Subcutaneous abdominal adipose tissue (tissue), 5 donors: ENCODE measurements around the gene KLHDC10.
A peak's percentile ranks its signal among the peaks of the same experiment; 100 is the strongest.

Experiments
- H3K27ac ChIP-seq: one replicate; pipeline ENCODE4 v1.7.0; 2013; ENCODE audit warnings: low read depth, mild to moderate bottlenecking, inconsistent platforms, low read length, moderate library complexity
- H3K27me3 ChIP-seq, 5 donors: one replicate each; pipeline ENCODE4 v1.7.0; 2013; ENCODE audit warnings: low read length in 5 of 5, inconsistent platforms in 1 of 5; ENCODE audit not compliant: control insufficient read depth in 5 of 5, insufficient read depth in 4 of 5
- H3K36me3 ChIP-seq, 5 donors: one replicate each; pipeline ENCODE4 v1.7.0; 2013; ENCODE audit warnings: low read length in 5 of 5; ENCODE audit not compliant: control insufficient read depth in 5 of 5, insufficient read depth in 5 of 5
- H3K4me1 ChIP-seq, 5 donors: one replicate each; pipeline ENCODE4 v1.7.0; 2013; ENCODE audit warnings: low read length in 5 of 5, mild to moderate bottlenecking in 3 of 5, moderate library complexity in 1 of 5; ENCODE audit not compliant: control insufficient read depth in 5 of 5, insufficient read depth in 5 of 5
- H3K4me3 ChIP-seq, 5 donors: one replicate each; pipeline ENCODE4 v1.7.0; 2013; ENCODE audit warnings: low read length in 5 of 5, low read depth in 1 of 5
- H3K9ac ChIP-seq, 5 donors: one replicate each; pipeline ENCODE4 v1.7.0; 2013; ENCODE audit warnings: low read length in 5 of 5, mild to moderate bottlenecking in 4 of 5, moderate library complexity in 3 of 5
- H3K9me3 ChIP-seq, 5 donors: one replicate each; pipeline ENCODE4 v1.7.0; 2013; ENCODE audit warnings: low read length in 5 of 5; ENCODE audit not compliant: control insufficient read depth in 5 of 5
- donor health status: healthy.
- donor health status: healthy.
- donor health status: healthy.
- donor health status: healthy.
- donor health status: healthy.

Gene KLHDC10

GRCh38 chr7:130129011-130129411 lies 58.7 kb downstream of the KLHDC10 start:
- H3K4me3 ChIP-seq, result no peak overlapping the region
- peaks cover 0 to 19% (median 11%) of the 10 kb centered on the region in 5 donors for H3K4me1 ChIP-seq
- H3K9ac ChIP-seq, result peak overlapping the region in 1 of 5 donors; percentile 29
- no peak overlapping the region for H3K27ac ChIP-seq
- peaks cover 21 to 75% (median 60%) of the 10 kb centered on the region in 5 donors for H3K36me3 ChIP-seq
- H3K9me3 ChIP-seq, result no peaks in the 10 kb centered on the region
- H3K27me3 ChIP-seq, result no peaks in the 10 kb centered on the region

GRCh38 chr7:130131191-130131834 lies 61.0 kb downstream of the KLHDC10 start:
- no peak overlapping the region for H3K9ac ChIP-seq
- peaks cover 0 to 19% (median 11%) of the 10 kb centered on the region in 5 donors for H3K4me1 ChIP-seq
- H3K27me3 ChIP-seq, result no peaks in the 10 kb centered on the region
- peaks cover 14 to 76% (median 61%) of the 10 kb centered on the region in 5 donors for H3K36me3 ChIP-seq
- H3K27ac ChIP-seq, result no peak overlapping the region
- no peaks in the 10 kb centered on the region for H3K9me3 ChIP-seq
- no peak overlapping the region for H3K4me3 ChIP-seq

- Histone ChIP-seq H3K9me3 (no peaks in the 10 kb centered on the region), H3K9ac (no peak overlapping the region), H3K4me3 (no peak overlapping the region), H3K36me3 (peaks cover 18 to 76% (median 59%) of the 10 kb centered on the region in 5 donors), H3K27ac (no peak overlapping the region), H3K27me3 (no peaks in the 10 kb centered on the region), H3K4me1 (peaks cover 0 to 19% (median 11%) of the 10 kb centered on the region in 5 donors)
Observed at GRCh38 chr7:130131964-130132875, 61.9 kb downstream of the KLHDC10 start.

DNA sequence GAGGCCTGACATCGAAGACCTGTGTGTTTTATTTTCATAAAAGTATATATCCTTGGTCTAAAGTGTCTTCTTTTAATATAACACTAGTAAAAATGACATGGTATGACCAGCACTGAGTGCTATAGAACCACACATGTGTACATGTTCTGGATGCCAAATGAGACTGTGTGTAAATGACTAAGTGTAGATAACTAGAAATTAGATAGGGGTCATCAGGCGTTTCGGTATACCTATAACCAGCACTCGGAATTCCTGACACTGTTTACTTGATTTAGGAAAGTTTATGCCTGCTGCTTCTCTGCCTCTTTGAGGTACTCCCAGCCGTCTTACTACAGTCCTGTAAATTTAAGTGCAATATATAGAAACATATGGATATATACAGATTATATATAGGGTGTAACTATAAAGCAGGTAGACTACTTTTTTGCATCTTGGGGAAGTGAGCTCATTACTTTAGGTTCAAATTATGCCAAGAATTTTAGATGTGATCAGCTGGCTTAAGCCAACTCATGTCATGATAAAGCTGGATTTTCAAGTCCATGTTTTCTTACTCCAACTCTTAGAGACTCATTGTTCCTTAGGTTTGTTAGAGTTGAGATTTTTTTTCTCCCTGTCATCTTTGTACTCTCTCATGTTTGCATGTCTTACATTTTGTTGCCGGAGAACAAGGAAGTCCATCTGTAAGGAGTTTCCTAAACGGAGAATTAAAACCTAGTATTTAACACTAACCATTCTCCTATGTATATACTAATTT lies 62.9 kb downstream of the KLHDC10 start:
- no peak overlapping the region for H3K27ac ChIP-seq
- H3K9me3 ChIP-seq, result no peaks in the 10 kb centered on the region
- H3K27me3 ChIP-seq, result no peaks in the 10 kb centered on the region
- H3K36me3 ChIP-seq, result peaks cover 18 to 77% (median 59%) of the 10 kb centered on the region in 5 donors
- H3K4me1 ChIP-seq, result peaks cover 0 to 9% (median 4%) of the 10 kb centered on the region in 5 donors
- H3K4me3 ChIP-seq, result no peak overlapping the region
- no peak overlapping the region for H3K9ac ChIP-seq

- Histone ChIP-seq H3K9me3 (no peaks in the 10 kb centered on the region), H3K4me3 (no peak overlapping the region), H3K9ac (no peak overlapping the region), H3K27me3 (no peaks in the 10 kb centered on the region), H3K4me1 (peaks cover 0 to 3% (median 1%) of the 10 kb centered on the region in 5 donors), H3K27ac (no peak overlapping the region), H3K36me3 (peaks cover 18 to 76% (median 59%) of the 10 kb centered on the region in 5 donors)
Observed at GRCh38 chr7:130134106-130134636, 63.8 kb downstream of the KLHDC10 start.

GRCh38 chr7:130134726-130135125 lies 64.4 kb downstream of the KLHDC10 start:
- Histone ChIP-seq H3K27ac (no peak overlapping the region), H3K36me3 (peaks cover 18 to 74% (median 58%) of the 10 kb centered on the region in 5 donors), H3K27me3 (no peaks in the 10 kb centered on the region), H3K4me3 (no peak overlapping the region), H3K9me3 (no peaks in the 10 kb centered on the region), H3K9ac (no peak overlapping the region), H3K4me1 (peaks cover 0 to under 1% (median 0%) of the 10 kb centered on the region in 5 donors)

DNA sequence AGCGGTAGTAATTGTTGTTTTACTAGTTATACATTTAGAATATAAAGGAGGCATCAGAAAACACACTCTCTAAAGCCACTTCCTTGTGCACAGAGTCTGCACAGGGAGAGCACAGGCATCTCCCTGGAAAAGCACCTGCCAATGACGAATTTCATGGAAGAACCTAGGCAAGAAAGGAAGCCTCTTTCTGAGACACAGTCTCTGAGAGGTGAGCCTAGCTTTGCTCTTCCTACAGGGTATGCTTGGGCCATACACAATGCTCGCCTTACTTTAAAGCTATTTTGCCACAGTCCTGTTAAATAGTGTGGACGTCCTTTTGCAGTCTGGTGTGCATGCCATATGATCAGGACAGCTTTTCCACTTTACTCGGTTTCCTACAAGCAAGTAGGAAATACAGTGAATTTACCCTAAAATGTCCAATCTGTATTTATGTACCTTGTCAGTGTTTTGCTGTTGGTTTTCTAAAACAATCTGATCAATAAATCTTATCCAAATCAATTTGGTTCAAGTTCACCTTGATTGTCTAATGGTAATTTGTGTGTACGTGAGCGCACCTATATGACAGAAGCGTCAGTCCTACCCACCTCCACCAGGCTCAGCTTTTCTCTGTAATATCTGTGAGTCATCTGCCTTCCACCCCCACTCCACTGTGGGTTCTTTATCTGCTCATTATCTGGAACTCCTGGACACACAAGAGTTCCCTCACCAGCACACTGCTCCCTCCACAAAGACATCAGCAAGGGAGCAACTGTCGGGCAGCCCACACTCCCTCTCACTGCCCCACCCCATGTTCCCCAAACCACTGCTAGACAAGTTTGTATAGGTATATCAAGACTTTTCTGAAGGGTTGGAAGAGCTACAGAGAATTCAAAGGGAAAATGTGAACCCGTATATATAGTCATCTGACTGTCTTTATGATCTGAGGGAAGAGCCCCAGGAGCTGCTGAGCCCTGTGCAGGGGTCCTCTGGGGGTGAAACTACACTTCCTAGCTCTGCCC lies 65.2 kb downstream of the KLHDC10 start:
- H3K27me3 ChIP-seq, result no peaks in the 10 kb centered on the region
- H3K9ac ChIP-seq, result no peak overlapping the region
- no peak overlapping the region for H3K4me3 ChIP-seq
- peaks cover 0 to 8% (median 7%) of the 10 kb centered on the region in 5 donors for H3K4me1 ChIP-seq
- no peaks in the 10 kb centered on the region for H3K9me3 ChIP-seq
- peaks cover 18 to 71% (median 54%) of the 10 kb centered on the region in 5 donors for H3K36me3 ChIP-seq
- H3K27ac ChIP-seq, result no peak overlapping the region

- Histone ChIP-seq H3K27me3 (no peaks in the 10 kb centered on the region), H3K4me3 (no peak overlapping the region), H3K9me3 (no peaks in the 10 kb centered on the region), H3K36me3 (peaks cover 10 to 59% (median 43%) of the 10 kb centered on the region in 5 donors), H3K9ac (no peak overlapping the region), H3K27ac (no peak overlapping the region), H3K4me1 (peaks cover under 1 to 20% (median 18%) of the 10 kb centered on the region in 5 donors)
Observed at GRCh38 chr7:130136579-130137167, 66.3 kb downstream of the KLHDC10 start.
